Left lung (tissue), 10 donors: Measurements from ENCODE around the gene STT3A. TPM values are rescaled to one million over a fixed set of nuclear protein-coding genes. Genes with fewer than 3 reads are reported as not detected.

Experiments used
- ATAC-seq: fragments of 200-7000 bp; cut with Tn5 transposase; one replicate; pipeline ENCODE4 v1.9.1; 2020; ENCODE audit warnings: moderate library complexity
- DNase-seq, 4 donors: peaks; one replicate each; pipeline ENCODE4 v3.0.0-alpha.2; 2013 to 2020
- H3K27ac ChIP-seq, 2 donors: fragments of 200-600 bp; sonication (generic) in 1 of 2; one replicate each; pipeline versions ENCODE4 v1.5.0 to v1.8.0; 2020 to 2021
- H3K27me3 ChIP-seq, 2 donors: fragments of 200-600 bp; sonication (generic) in 1 of 2; one replicate each; pipeline versions ENCODE4 v1.5.0 to v1.8.0; 2020 to 2021
- H3K36me3 ChIP-seq, 2 donors: fragments of 200-600 bp; sonication (generic) in 1 of 2; one replicate each; pipeline versions ENCODE4 v1.5.0 to v1.8.0; 2020 to 2021
- H3K4me1 ChIP-seq, 2 donors: fragments of 200-600 bp; one replicate each; pipeline ENCODE4 v1.8.0; 2021
- H3K4me3 ChIP-seq, 2 donors: fragments of 200-600 bp; sonication (generic) in 1 of 2; one replicate each; pipeline versions ENCODE4 v1.5.0 to v1.8.0; 2020 to 2021; ENCODE audit warnings: mild to moderate bottlenecking in 1 of 2
- H3K9me3 ChIP-seq, 2 donors: fragments of 200-600 bp; sonication (generic) in 1 of 2; one replicate each; pipeline versions ENCODE4 v1.5.0 to v1.8.0; 2020 to 2021
- CTCF ChIP-seq, 2 donors: fragments of 200-600 bp; sonication (generic) in 1 of 2; IDR thresholded peaks; one replicate each; pipeline versions ENCODE4 v1.5.0 to v1.8.0; 2021; ENCODE audit warnings: antibody characterized with exemption in 2 of 2
- intact Hi-C, 2 donors: fragments of 100-400 bp; cut with DNase I; formaldehyde crosslinking; loops; one replicate each; pipeline versions ENCODE4 v1.11.2 to v1.14.2; 2022
- polyA plus RNA-seq, 6 donors: library from polyadenylated mRNA; unstranded; fragments of 120-200 nt; gene quantifications; one replicate each; pipeline ENCODE4 v1.2.1, GENCODE V29; 2013; ENCODE audit not compliant: insufficient read length in 6 of 6
- total RNA-seq, 2 donors: library from RNA; stranded (reverse); fragmentation: NEBNext Ultra II Directional; extraction: Animal tissue kit (Norgen Biotek cat#: 25700); gene quantifications; one replicate each; pipeline ENCODE4 v1.2.1, GENCODE V29; 2021
- donor health status: DM: no; HTN: yes; CAD: no.
- donor health status: DM: no; HTN: no; CAD: no.

Gene STT3A
- total and polyA plus RNA-seq, 8 donors, result 153 to 210 (median 192) TPM

- H3K4me3 ChIP-seq, result no peak overlapping the region
- H3K9me3 ChIP-seq, result no peaks in the 10 kb centered on the region
- no peaks in the 10 kb centered on the region for H3K27me3 ChIP-seq
- DNase-seq (no peak), ATAC-seq (no peak)
- intact Hi-C loops, result no loop called here
- TF ChIP-seq CTCF (IDR thresholded peaks at IDR 0.05), result no peak
- H3K4me1 ChIP-seq, result no peaks in the 10 kb centered on the region
- no peak overlapping the region for H3K27ac ChIP-seq
- H3K36me3 ChIP-seq, result peaks cover 4 to 90% of the 10 kb centered on the region in 2 donors
Measured at GRCh38 chr11:125618383-125618782, 25.7 kb downstream of the STT3A start.

GRCh38 chr11:125621995-125622394, 29.3 kb downstream of the STT3A start:
- TF ChIP-seq CTCF (IDR thresholded peaks at IDR 0.05), result no peak
- DNase-seq (no peak), ATAC-seq (no peak)
- Histone ChIP-seq H3K9me3 (no peaks in the 10 kb centered on the region), H3K4me1 (peaks cover 9 to 19% of the 10 kb centered on the region in 2 donors), H3K4me3 (no peak overlapping the region), H3K27me3 (no peaks in the 10 kb centered on the region), H3K36me3 (peaks cover 4 to 56% of the 10 kb centered on the region in 2 donors), H3K27ac (no peak overlapping the region)
- intact Hi-C loops, result no loop called here

- Histone ChIP-seq H3K36me3 (peaks cover 4 to 45% of the 10 kb centered on the region in 2 donors), H3K27me3 (no peaks in the 10 kb centered on the region), H3K27ac (no peak overlapping the region), H3K9me3 (no peaks in the 10 kb centered on the region), H3K4me1 (peaks cover 10 to 21% of the 10 kb centered on the region in 2 donors), H3K4me3 (no peak overlapping the region)
- ATAC-seq (no peak), DNase-seq (no peak)
- intact Hi-C loops, result no loop called here
- TF ChIP-seq CTCF (IDR thresholded peaks at IDR 0.05), result no peak
Measured at GRCh38 chr11:125623064-125623463, 30.4 kb downstream of the STT3A start.

- no peak for TF ChIP-seq CTCF (IDR thresholded peaks at IDR 0.05)
- Histone ChIP-seq H3K4me3 (peak within 1 kb of the TSS; percentile 71 to 73), H3K4me1 (peaks cover 10 to 21% of the 10 kb centered on the region in 2 donors), H3K27me3 (no peaks in the 10 kb centered on the region), H3K9me3 (no peaks in the 10 kb centered on the region), H3K27ac (peak within 1 kb of the TSS; percentile 94 to 96), H3K36me3 (peaks cover 2 to 28% of the 10 kb centered on the region in 2 donors)
- intact Hi-C loops, result no loop called here
- ATAC-seq (no peak), DNase-seq (no peak)
Measured at GRCh38 chr11:125624756-125625213, 32.1 kb downstream of the STT3A start, which contains the start of gene CHEK1. Gene CHEK1, plus strand, starts transcription at chr11:125625163. Its CDS starts 1,606 bp downstream, at chr11:125626769.

GRCh38 chr11:125625225-125625629, 32.6 kb downstream of the STT3A start:
- TF ChIP-seq CTCF (IDR thresholded peaks at IDR 0.05), result no peak

More at GRCh38 chr11:125625225-125625629, 32.6 kb downstream of the STT3A start:
- DNase-seq, result no peak
- ATAC-seq, result peak; percentile 54
- intact Hi-C loops, result no loop called here
- H3K27me3 ChIP-seq, result no peaks in the 10 kb centered on the region
- peaks cover 10 to 21% of the 10 kb centered on the region in 2 donors for H3K4me1 ChIP-seq
- H3K4me3 ChIP-seq, result peak overlapping the region; percentile 71 to 73
- no peaks in the 10 kb centered on the region for H3K9me3 ChIP-seq
- peak overlapping the region; percentile 94 to 96 for H3K27ac ChIP-seq
- peaks cover 0 to 24% of the 10 kb centered on the region in 2 donors for H3K36me3 ChIP-seq
